ENCODE measurements around the gene ADCY5. TPM values are rescaled to one million over a fixed set of nuclear protein-coding genes. Genes with fewer than 3 reads are reported as not detected.
"Not testable (repeated sequence)": the region's sequence is repeated elsewhere in the genome, so short reads cannot be mapped to it uniquely, and the experiment has no call there.

ADCY5 gene
- total RNA-seq, 1 experiment from 2014 or later: 0.82 TPM

DNA sequence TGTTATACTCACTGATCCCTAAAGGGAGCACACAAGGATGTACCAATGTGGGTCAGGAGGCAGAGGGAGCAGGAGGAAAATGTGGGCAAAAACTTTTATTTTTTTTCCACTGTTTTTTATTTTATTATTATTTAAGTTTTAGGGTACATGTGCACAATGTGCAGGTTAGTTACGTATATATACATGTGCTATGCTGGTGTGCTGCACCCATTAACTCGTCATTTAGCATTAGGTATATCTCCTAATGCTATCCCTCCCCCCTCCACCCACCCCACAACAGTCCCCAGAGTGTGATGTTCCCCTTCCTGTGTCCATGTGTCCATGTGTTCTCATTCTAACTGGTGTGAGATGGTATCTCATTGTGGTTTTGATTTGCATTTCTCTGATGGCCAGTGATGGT, 209.7 kb downstream of the ADCY5 start:
- not testable (repeated sequence) for H3K27me3 ChIP-seq (replicated peaks); H3K4me1 ChIP-seq (replicated peaks); H3K9me3 ChIP-seq (replicated peaks); H3K36me3 ChIP-seq; DNase-seq (ENCODE audit: low read depth in 1 of 2, low spot score in 2 of 2); H3K27ac ChIP-seq; H3K4me3 ChIP-seq

DNA sequence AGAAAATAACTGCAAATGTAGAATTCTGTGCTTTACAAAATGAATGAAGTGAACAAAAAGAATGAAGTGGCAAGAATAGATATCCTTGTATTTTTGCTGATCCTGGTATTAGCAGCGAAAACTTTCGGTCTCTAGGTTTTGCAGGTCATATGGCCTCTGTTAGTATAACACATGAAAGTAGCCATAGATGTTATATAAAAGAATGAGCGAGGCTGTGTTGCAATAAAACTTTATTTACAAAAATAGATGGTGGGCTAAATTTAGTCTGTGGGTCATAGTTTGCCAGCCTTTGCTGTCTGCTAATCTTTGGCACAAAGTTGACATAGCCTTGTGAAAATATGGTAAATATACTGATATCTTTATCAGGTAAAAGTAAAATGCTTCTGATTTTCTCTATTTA, 212.0 kb downstream of the ADCY5 start:
- Histone ChIP-seq H3K4me1 (replicated peaks) (peaks cover 5% of the 10 kb centered on the region), H3K36me3 (peaks cover 11% of the 10 kb centered on the region), H3K9me3 (replicated peaks) (no peaks in the 10 kb centered on the region), H3K27me3 (replicated peaks) (no peaks in the 10 kb centered on the region), H3K27ac (no peak overlapping the region), H3K4me3 (no peak overlapping the region)
- DNase-seq (ENCODE audit: low read depth in 1 of 2, low spot score in 2 of 2): no peak

Other genes with a start within 250 kb of the ADCY5 start
- gene SEC22A, start 247.1 kb downstream of the ADCY5 start, total RNA-seq (2014; rRNA removed; shearing (Covaris generic)): 23.4 and 40.2 TPM in 2 replicates
- 28.0 and 38.9 TPM in 2 replicates for gene HACD2, start 136.0 kb upstream of the ADCY5 start, total RNA-seq (2014; rRNA removed; shearing (Covaris generic))

Data from SJSA1 (cell line).